ENCODE data around the gene FZD7. TPM values are rescaled to one million over a fixed set of nuclear protein-coding genes. Genes with fewer than 3 reads are reported as not detected.

Gene FZD7
- total and polyA plus RNA-seq, 4 experiments from 2014 or later, result 0.47 to 0.61 TPM; not detected in 2

GRCh38 chr2:202049092-202049728 lies 15.6 kb downstream of the FZD7 start:
- POLR2A ChIA-PET (ENCODE audit: partially characterized antibody), result no interaction called here
- H3K4me3 ChIP-seq (ENCODE audit: low read length in 2 of 2), result no peak overlapping the region
- intact Hi-C loops (cut with micrococcal nuclease), result no loop called here
- CTCF ChIA-PET (ENCODE audit: partially characterized antibody), result no interaction called here
- Mint-ChIP-seq H3K9me3 (no peaks in the 10 kb centered on the region), H3K36me3 (no peaks in the 10 kb centered on the region), H3K27ac (no peak overlapping the region), H3K4me1 (no peaks in the 10 kb centered on the region), H3K27me3 (peaks cover 25 to 35% of the 10 kb centered on the region in 2 donors), H3K4me3 (no peak overlapping the region)
- no peaks in the 10 kb centered on the region for H3K36me3 ChIP-seq (ENCODE audit: insufficient read depth, low read length)
- H3K4me1 ChIP-seq (ENCODE audit: insufficient read depth, low read length), result no peaks in the 10 kb centered on the region
- DNase-seq, result no peak
- H3K27ac ChIP-seq (ENCODE audit: low read depth, low read length), result no peak overlapping the region
- peaks cover 6% of the 10 kb centered on the region for H3K27me3 ChIP-seq (ENCODE audit: insufficient read depth, low read length)
- H3K9me3 ChIP-seq (ENCODE audit: control insufficient read depth in 1 of 2, low read length in 2 of 2), result no peaks in the 10 kb centered on the region

- POLR2A ChIA-PET (ENCODE audit: partially characterized antibody), result no interaction called here
- Mint-ChIP-seq H3K9me3 (no peaks in the 10 kb centered on the region), H3K4me3 (no peak overlapping the region)
Measured at GRCh38 chr2:202049840-202050239, 16.2 kb downstream of the FZD7 start.

GRCh38 chr2:202050652-202051051 lies 17.0 kb downstream of the FZD7 start:
- no peak for DNase-seq
- Mint-ChIP-seq H3K27ac (no peak overlapping the region), H3K4me1 (no peaks in the 10 kb centered on the region), H3K27me3 (peaks cover 26 to 31% of the 10 kb centered on the region in 2 donors), H3K9me3 (no peaks in the 10 kb centered on the region), H3K4me3 (no peak overlapping the region), H3K36me3 (no peaks in the 10 kb centered on the region)
- Histone ChIP-seq H3K27ac (ENCODE audit: low read depth, low read length) (no peak overlapping the region), H3K4me1 (ENCODE audit: insufficient read depth, low read length) (no peaks in the 10 kb centered on the region), H3K9me3 (ENCODE audit: control insufficient read depth in 1 of 2, low read length in 2 of 2) (no peaks in the 10 kb centered on the region), H3K4me3 (ENCODE audit: low read length in 2 of 2) (no peak overlapping the region), H3K36me3 (ENCODE audit: insufficient read depth, low read length) (no peaks in the 10 kb centered on the region), H3K27me3 (ENCODE audit: insufficient read depth, low read length) (peaks cover 6% of the 10 kb centered on the region)
- ChIA-PET POLR2A (ENCODE audit: partially characterized antibody) (no interaction called here), CTCF (ENCODE audit: partially characterized antibody) (no interaction called here)
- intact Hi-C loops (cut with micrococcal nuclease), result no loop called here

More at GRCh38 chr2:202049840-202050239, 16.2 kb downstream of the FZD7 start:
- Histone ChIP-seq H3K27me3 (ENCODE audit: insufficient read depth, low read length) (peaks cover 6% of the 10 kb centered on the region), H3K36me3 (ENCODE audit: insufficient read depth, low read length) (no peaks in the 10 kb centered on the region), H3K4me1 (ENCODE audit: insufficient read depth, low read length) (no peaks in the 10 kb centered on the region), H3K9me3 (ENCODE audit: control insufficient read depth in 1 of 2, low read length in 2 of 2) (no peaks in the 10 kb centered on the region), H3K4me3 (ENCODE audit: low read length in 2 of 2) (no peak overlapping the region), H3K27ac (ENCODE audit: low read depth, low read length) (no peak overlapping the region)
- H3K27ac Mint-ChIP-seq, result no peak overlapping the region
- CTCF ChIA-PET (ENCODE audit: partially characterized antibody), result no interaction called here
- DNase-seq, result no peak
- no peaks in the 10 kb centered on the region for H3K36me3 Mint-ChIP-seq
- intact Hi-C loops (cut with micrococcal nuclease), result no loop called here
- peaks cover 27 to 33% of the 10 kb centered on the region in 2 donors for H3K27me3 Mint-ChIP-seq
- H3K4me1 Mint-ChIP-seq, result no peaks in the 10 kb centered on the region

DNA sequence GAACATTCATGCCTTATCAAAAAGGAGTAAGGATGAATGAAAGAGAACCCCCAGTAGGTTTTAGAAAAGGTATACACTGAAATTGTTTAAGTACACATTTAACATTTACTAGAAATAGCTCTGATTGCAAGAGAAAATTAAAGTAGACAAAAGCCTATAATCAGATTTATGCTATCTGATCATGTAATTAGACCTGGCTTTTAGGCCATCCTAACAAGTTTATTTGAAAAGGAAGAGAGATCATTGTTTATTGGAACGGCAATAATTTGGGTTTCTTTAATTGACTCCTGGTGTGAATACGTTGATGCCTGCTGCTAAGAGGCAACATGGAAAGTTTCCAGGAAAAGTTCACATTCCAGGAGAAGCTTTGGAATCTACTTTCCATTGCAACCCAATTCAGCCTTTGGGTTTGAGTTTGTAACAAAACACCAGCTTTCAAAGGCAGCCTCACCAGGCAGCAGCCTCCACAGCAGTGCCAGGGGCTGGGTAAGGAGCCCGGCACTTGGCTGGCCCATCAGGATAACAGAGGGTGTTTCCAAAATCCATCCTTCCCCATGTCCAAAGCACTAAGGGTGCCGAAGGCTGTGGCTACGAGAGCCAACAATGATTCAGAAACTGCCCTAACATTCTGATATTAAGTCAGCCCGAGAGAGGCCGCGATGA lies 18.0 kb downstream of the FZD7 start:
- no peaks in the 10 kb centered on the region for H3K4me1 ChIP-seq (ENCODE audit: insufficient read depth, low read length)
- Mint-ChIP-seq H3K36me3 (no peaks in the 10 kb centered on the region), H3K4me3 (no peak overlapping the region), H3K27ac (no peak overlapping the region), H3K9me3 (no peaks in the 10 kb centered on the region), H3K4me1 (no peaks in the 10 kb centered on the region), H3K27me3 (peaks cover 24 to 29% of the 10 kb centered on the region in 2 donors)
- H3K9me3 ChIP-seq (ENCODE audit: control insufficient read depth in 1 of 2, low read length in 2 of 2), result no peaks in the 10 kb centered on the region
- H3K27ac ChIP-seq (ENCODE audit: low read depth, low read length), result no peak overlapping the region
- H3K27me3 ChIP-seq (ENCODE audit: insufficient read depth, low read length), result no peaks in the 10 kb centered on the region
- H3K4me3 ChIP-seq (ENCODE audit: low read length in 2 of 2), result no peak overlapping the region
- intact Hi-C loops (cut with micrococcal nuclease), result no loop called here
- no peaks in the 10 kb centered on the region for H3K36me3 ChIP-seq (ENCODE audit: insufficient read depth, low read length)
- ChIA-PET CTCF (ENCODE audit: partially characterized antibody) (no interaction called here), POLR2A (ENCODE audit: partially characterized antibody) (no interaction called here)
- DNase-seq, result no peak

DNA sequence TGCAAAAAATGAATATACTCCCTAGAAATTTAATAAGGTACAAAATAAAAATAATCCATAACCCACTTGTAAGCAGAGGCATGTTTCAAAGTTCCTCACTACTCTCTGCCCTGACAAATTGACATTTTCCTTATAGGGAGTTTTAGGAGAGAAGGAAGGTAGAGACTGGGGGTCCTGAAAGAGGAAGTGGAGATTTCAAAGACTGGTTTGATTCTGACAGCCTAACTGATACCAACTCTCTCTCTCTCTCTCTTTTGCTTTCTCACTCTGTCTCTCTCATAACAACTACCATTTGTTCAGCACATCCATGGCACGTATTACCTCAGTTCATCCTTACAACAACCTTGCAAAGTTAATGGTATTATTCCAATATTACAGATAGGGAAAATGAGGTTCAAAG lies 18.6 kb downstream of the FZD7 start:
- peaks cover 21 to 28% of the 10 kb centered on the region in 2 donors for H3K27me3 Mint-ChIP-seq
- no peaks in the 10 kb centered on the region for H3K4me1 ChIP-seq (ENCODE audit: insufficient read depth, low read length)
- POLR2A ChIA-PET (ENCODE audit: partially characterized antibody), result interaction anchor here (0.6 kb wide), 1 partner anchor 82 kb away, joined by 3 read pairs; no protein-coding TSS in a partner anchor
- H3K4me3 ChIP-seq (ENCODE audit: low read length in 2 of 2), result no peak overlapping the region
- CTCF ChIA-PET (ENCODE audit: partially characterized antibody), result interaction anchor here (0.7 kb wide), 1 partner anchor 183 kb away, joined by 3 read pairs; no protein-coding TSS in a partner anchor
- no peak overlapping the region for H3K27ac ChIP-seq (ENCODE audit: low read depth, low read length)
- no peaks in the 10 kb centered on the region for H3K9me3 ChIP-seq (ENCODE audit: control insufficient read depth in 1 of 2, low read length in 2 of 2)
- no peak overlapping the region for H3K4me3 Mint-ChIP-seq
- no peak overlapping the region for H3K27ac Mint-ChIP-seq
- no peak for DNase-seq
- no peaks in the 10 kb centered on the region for H3K36me3 ChIP-seq (ENCODE audit: insufficient read depth, low read length)
- no peaks in the 10 kb centered on the region for H3K9me3 Mint-ChIP-seq
- intact Hi-C loops (cut with micrococcal nuclease), result no loop called here
- H3K27me3 ChIP-seq (ENCODE audit: insufficient read depth, low read length), result no peaks in the 10 kb centered on the region
- no peaks in the 10 kb centered on the region for H3K36me3 Mint-ChIP-seq
- no peaks in the 10 kb centered on the region for H3K4me1 Mint-ChIP-seq

DNA sequence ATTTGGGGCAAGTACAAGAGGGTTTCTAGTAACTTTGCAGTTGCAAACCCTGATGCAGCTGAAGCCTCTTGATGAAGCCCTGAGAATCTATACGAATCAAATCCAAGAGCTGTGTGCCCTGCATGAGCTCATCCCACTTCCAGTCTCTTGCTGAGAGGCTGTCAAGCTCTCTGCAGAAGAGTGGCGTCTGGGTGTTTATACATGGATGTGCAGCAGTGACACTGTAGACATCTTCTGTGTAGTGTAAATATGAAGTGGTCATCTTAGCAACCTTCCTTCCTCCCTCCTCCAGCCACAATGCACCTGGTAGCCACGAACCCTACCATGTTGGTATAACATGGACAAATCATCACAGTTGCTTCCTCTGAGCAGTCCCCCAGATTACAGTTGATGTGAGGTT lies 21.0 kb downstream of the FZD7 start:
- POLR2A ChIA-PET (ENCODE audit: partially characterized antibody), result no interaction called here
- no peaks in the 10 kb centered on the region for H3K27me3 ChIP-seq (ENCODE audit: insufficient read depth, low read length)

GRCh38 chr2:202056611-202057010 lies 23.0 kb downstream of the FZD7 start:
- Mint-ChIP-seq H3K36me3 (no peaks in the 10 kb centered on the region), H3K27me3 (peaks cover 22 to 30% of the 10 kb centered on the region in 2 donors), H3K27ac (no peak overlapping the region), H3K4me3 (no peak overlapping the region), H3K4me1 (no peaks in the 10 kb centered on the region), H3K9me3 (no peaks in the 10 kb centered on the region)
- POLR2A ChIA-PET (ENCODE audit: partially characterized antibody), result no interaction called here
- Histone ChIP-seq H3K9me3 (ENCODE audit: control insufficient read depth in 1 of 2, low read length in 2 of 2) (no peaks in the 10 kb centered on the region), H3K36me3 (ENCODE audit: insufficient read depth, low read length) (no peaks in the 10 kb centered on the region), H3K4me1 (ENCODE audit: insufficient read depth, low read length) (no peaks in the 10 kb centered on the region), H3K27ac (ENCODE audit: low read depth, low read length) (no peak overlapping the region), H3K4me3 (ENCODE audit: low read length in 2 of 2) (no peak overlapping the region), H3K27me3 (ENCODE audit: insufficient read depth, low read length) (no peaks in the 10 kb centered on the region)
- DNase-seq, result no peak
- CTCF ChIA-PET (ENCODE audit: partially characterized antibody), result no interaction called here
- intact Hi-C loops (cut with micrococcal nuclease), result loop anchor here (1.0 kb wide), 1 partner anchor 196 kb away; no protein-coding TSS in a partner anchor

More for the DNA sequence above, 21.0 kb downstream of the FZD7 start:
- Histone ChIP-seq H3K36me3 (ENCODE audit: insufficient read depth, low read length) (no peaks in the 10 kb centered on the region), H3K4me3 (ENCODE audit: low read length in 2 of 2) (no peak overlapping the region), H3K4me1 (ENCODE audit: insufficient read depth, low read length) (no peaks in the 10 kb centered on the region), H3K9me3 (ENCODE audit: control insufficient read depth in 1 of 2, low read length in 2 of 2) (no peaks in the 10 kb centered on the region), H3K27ac (ENCODE audit: low read depth, low read length) (no peak overlapping the region)
- Mint-ChIP-seq H3K4me3 (no peak overlapping the region), H3K36me3 (no peaks in the 10 kb centered on the region), H3K27me3 (peaks cover 21 to 29% of the 10 kb centered on the region in 2 donors), H3K9me3 (no peaks in the 10 kb centered on the region), H3K27ac (no peak overlapping the region), H3K4me1 (no peaks in the 10 kb centered on the region)
- intact Hi-C loops (cut with micrococcal nuclease), result no loop called here
- no peak for DNase-seq
- CTCF ChIA-PET (ENCODE audit: partially characterized antibody), result interaction anchor here (0.7 kb wide), 1 partner anchor 22 kb away, joined by 3 read pairs; no protein-coding TSS in a partner anchor

Data from CD4-positive, alpha-beta memory T cell (primary cell).